IMR-90 (cell line): ENCODE measurements around the gene PDLIM1.

Experiments used
- BHLHE40 ChIP-seq: fragments of 150-350 bp; IDR thresholded peaks from 2 replicates; pipeline ENCODE4 v1.6.1; 2016; ENCODE audit warnings: mild to moderate bottlenecking, low read depth, low read length
- CEBPB ChIP-seq: IDR thresholded peaks from 2 replicates; pipeline ENCODE4 v1.6.1; 2012; ENCODE audit warnings: low read depth, low read length, improper control_type of control experiment
- FOS ChIP-seq: fragments of 150-350 bp; IDR thresholded peaks from 2 replicates; pipeline ENCODE4 v1.6.1; 2016; ENCODE audit warnings: low read depth, low read length
- MAZ ChIP-seq: IDR thresholded peaks from 2 replicates; pipeline ENCODE4 v1.6.1; 2012; ENCODE audit warnings: low read depth, mild to moderate bottlenecking, low read length, improper control_type of control experiment, moderate library complexity, borderline replicate concordance
- MXI1 ChIP-seq: IDR thresholded peaks from 2 replicates; pipeline ENCODE4 v1.6.1; 2012; ENCODE audit warnings: low read depth, mild to moderate bottlenecking, low read length, moderate library complexity, borderline replicate concordance
- NFE2L2 ChIP-seq: fragments of 150-350 bp; IDR thresholded peaks from 2 replicates; pipeline ENCODE4 v1.6.1; 2016; ENCODE audit warnings: low read depth, mild to moderate bottlenecking, low read length
- POLR2A ChIP-seq: IDR thresholded peaks from 2 replicates; pipeline ENCODE4 v1.6.1; 2012; ENCODE audit warnings: mild to moderate bottlenecking, low read depth, low read length
- RAD21 ChIP-seq: IDR thresholded peaks from 2 replicates; pipeline ENCODE4 v1.6.1; 2012; ENCODE audit warnings: low read length, improper control_type of control experiment
- RCOR1 ChIP-seq: IDR thresholded peaks from 2 replicates; pipeline ENCODE4 v1.6.1; 2012; ENCODE audit warnings: mild to moderate bottlenecking, low read length, improper control_type of control experiment; ENCODE audit not compliant: insufficient replicate concordance
- RFX5 ChIP-seq: IDR thresholded peaks from 2 replicates; pipeline ENCODE4 v1.8.0; 2012; ENCODE audit warnings: low read depth, mild to moderate bottlenecking, low read length, moderate library complexity
- SMC3 ChIP-seq: fragments of 150-350 bp; IDR thresholded peaks from 2 replicates; pipeline ENCODE4 v1.6.1; 2016; ENCODE audit warnings: low read depth, mild to moderate bottlenecking, antibody characterized with exemption, low read length, moderate library complexity
- TF ChIP-seq, protein P1 (sequence below): conservative IDR thresholded peaks from 2 replicates; pipeline ENCODE4 v1.5.1; 2012; ENCODE audit warnings: mild to moderate bottlenecking, low read depth, low read length, improper control_type of control experiment
- TF ChIP-seq, protein P2 (sequence below): fragments of 150-350 bp; IDR thresholded peaks from 2 replicates; pipeline ENCODE4 v1.6.1; 2016; ENCODE audit warnings: low read depth, mild to moderate bottlenecking, low read length, moderate library complexity, borderline replicate concordance

DNA sequence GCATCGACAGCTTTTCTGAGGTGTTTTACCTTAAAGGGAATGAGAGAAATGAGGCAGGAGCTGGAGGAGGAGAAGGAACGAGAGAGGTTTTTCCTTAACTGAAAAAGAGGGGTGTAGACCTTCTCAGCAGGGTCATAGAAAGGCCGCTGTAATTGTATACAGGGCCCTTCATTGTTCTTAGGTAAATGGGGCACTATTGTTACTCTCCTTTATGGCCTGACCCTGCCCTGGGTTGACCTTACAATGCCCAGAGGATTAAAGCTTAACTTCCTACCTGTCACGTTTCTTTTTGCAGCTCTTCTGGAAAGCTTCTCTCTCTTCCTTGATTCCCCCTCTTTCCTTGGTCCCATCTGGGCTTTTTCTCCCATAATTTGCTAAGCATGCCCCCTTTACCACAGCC is 13.7 kb upstream of the PDLIM1 start:
- TF ChIP-seq CEBPB (no peak), SMC3 (no peak), MAZ (no peak), BHLHE40 (no peak), POLR2A (no peak), RFX5 (no peak), RAD21 (no peak), FOS (no peak), RCOR1 (no peak), MXI1 (no peak), NFE2L2 (no peak)
- TF ChIP-seq, protein P1, sequence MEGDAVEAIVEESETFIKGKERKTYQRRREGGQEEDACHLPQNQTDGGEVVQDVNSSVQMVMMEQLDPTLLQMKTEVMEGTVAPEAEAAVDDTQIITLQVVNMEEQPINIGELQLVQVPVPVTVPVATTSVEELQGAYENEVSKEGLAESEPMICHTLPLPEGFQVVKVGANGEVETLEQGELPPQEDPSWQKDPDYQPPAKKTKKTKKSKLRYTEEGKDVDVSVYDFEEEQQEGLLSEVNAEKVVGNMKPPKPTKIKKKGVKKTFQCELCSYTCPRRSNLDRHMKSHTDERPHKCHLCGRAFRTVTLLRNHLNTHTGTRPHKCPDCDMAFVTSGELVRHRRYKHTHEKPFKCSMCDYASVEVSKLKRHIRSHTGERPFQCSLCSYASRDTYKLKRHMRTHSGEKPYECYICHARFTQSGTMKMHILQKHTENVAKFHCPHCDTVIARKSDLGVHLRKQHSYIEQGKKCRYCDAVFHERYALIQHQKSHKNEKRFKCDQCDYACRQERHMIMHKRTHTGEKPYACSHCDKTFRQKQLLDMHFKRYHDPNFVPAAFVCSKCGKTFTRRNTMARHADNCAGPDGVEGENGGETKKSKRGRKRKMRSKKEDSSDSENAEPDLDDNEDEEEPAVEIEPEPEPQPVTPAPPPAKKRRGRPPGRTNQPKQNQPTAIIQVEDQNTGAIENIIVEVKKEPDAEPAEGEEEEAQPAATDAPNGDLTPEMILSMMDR: no peak
- TF ChIP-seq, protein P2, sequence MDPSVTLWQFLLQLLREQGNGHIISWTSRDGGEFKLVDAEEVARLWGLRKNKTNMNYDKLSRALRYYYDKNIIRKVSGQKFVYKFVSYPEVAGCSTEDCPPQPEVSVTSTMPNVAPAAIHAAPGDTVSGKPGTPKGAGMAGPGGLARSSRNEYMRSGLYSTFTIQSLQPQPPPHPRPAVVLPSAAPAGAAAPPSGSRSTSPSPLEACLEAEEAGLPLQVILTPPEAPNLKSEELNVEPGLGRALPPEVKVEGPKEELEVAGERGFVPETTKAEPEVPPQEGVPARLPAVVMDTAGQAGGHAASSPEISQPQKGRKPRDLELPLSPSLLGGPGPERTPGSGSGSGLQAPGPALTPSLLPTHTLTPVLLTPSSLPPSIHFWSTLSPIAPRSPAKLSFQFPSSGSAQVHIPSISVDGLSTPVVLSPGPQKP: no peak
